NCI-H1436 treated with DMSO at 0.1 percent for 48 hours (cell line): ENCODE measurements around the gene ZNF219.

ENCODE experiments used
- DNase-seq: peaks from one replicate; lab custom pipeline; 2025; lab: John Stamatoyannopoulos, UW

The ZNF219 gene

DNA sequence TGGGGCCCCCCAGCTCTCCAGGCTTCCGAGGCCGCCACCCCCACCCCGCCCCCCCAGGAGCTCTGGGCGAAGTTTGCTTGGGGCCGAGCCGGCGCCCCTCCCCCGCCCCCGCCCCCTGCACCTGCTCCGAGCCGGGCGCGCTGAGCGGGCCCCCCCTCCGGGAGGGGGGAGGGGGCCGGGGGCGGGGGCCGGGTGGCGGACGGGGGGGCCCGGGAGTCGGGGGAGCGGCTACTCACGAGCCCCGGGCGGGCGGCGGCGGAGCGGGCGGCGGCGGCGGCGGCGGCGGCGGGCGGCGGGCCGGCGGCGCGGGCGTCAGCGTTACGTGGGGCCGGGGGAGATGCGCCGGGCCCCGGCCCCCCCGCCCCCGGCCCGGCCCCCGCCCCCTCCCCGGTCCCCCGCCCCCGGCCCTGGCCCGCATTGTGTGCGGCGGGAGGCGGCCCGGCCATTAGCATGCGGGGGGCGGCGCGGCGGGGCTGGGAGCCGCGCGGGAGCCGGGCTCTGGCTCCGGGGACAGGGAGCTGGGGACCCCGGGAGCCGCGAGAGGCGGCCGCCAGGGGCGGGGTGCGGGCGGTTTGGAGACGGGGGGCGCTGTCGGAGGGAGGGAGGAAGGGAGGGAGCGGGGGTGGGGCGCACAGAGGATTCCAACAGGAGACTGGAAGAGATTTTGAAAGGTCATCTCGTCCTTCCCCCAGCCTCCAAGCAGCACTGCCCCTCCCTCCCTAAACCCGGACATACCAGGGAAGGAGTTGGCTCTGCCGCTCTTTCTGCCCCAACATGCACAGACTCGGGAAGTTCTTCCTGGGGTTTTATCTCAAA, at the start of gene ZNF219:
Gene ZNF219, minus strand, starts transcription at position 580 of the 816 bp plus-strand sequence. CDS start 5,064 bp downstream, outside the sequence.
- no peak for DNase-seq

DNA sequence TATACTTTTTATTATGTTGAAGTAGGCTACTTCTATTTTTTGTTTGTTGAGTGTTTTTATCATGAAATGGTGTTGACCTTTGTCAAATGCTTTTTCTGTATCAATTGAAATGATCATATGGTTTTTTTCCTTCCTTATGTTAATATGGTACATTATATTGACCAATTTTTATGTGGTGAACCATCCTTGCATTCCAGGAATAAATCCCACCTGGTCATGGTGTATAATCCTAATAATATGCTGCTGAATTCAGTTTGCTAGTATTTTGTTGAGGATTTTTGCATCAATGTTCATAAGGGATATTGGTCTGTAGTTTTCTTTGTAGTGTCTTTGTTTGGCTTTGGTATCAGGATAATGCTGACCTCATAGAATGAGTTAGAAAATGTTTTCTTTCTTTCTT, 47.0 kb upstream of the ZNF219 start:
- no peak for DNase-seq

DNA sequence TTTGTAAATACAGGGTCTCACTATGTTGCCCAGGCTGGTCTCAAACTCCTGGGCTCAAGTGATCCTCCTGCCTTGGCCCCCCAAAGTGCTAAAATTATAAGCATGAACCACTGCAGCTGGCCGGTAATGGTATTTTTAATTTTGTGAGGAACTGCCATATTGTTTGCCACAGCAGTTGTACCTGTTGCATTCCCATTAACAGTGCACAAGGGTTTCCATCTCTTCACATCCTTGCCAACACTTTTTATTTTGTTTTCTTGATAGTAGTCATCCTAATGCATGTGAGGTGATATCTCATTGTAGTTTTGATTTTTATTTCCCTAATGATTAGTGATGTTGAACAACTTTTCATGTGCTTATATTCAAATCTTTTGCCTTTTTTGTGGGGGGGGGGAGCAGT, 43.9 kb upstream of the ZNF219 start:
- no peak for DNase-seq

DNA sequence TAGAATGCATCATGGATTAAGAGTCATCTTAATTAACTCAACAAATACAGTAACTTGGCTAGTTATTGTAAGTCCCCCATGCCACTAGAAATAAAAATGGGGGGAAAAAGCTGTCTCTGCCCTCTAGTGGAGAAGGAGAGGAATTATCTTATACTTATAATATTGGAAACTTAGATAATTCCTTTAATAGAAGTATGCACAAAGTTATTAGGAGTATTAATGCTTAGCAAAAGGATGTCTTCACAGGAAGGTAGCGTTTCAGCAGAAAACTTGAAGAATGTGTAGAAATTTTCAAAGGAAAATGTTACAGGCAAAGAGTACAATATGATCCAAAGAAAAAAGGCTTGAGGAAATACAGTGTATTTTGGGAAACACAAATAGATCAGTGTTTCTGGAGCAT, 37.6 kb upstream of the ZNF219 start:
- no peak for DNase-seq

DNA sequence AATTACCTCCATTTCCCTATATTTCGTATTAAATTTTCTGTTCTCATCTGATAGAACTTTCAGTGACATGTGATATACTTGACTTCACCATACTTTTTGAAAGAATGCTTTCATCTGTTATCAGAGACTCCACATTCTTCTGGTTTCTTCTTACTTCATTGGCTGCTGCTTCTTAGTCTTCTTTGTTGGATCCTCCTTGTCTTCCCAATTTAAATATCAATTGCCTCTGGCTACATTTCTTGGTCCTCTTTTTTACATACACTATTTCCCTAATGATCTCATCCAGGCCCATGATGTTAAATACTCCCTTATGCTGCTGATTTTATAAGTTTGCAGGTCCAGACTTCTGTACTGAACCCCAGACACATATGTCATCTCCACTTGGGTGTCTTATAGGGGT, 35.4 kb upstream of the ZNF219 start:
- no peak for DNase-seq

DNA sequence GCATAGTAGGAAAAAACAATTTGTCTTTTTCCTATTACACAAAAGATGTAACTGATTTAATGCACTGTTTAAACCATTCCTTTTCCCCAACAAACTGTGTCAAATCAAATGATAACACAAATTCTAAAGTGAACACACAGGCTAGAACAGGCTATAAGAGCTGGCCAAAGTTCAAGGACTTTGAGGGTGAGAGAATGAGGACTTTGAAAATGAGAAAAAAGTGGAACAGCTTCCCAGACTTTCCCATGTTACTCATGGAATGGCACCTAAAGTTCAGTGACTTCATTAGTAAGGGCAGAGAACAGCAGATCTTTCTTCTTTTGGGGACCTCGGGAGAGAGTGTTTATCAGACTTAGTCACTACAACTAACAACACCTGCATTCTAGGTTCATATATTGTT, 25.0 kb upstream of the ZNF219 start:
- no peak for DNase-seq

DNA sequence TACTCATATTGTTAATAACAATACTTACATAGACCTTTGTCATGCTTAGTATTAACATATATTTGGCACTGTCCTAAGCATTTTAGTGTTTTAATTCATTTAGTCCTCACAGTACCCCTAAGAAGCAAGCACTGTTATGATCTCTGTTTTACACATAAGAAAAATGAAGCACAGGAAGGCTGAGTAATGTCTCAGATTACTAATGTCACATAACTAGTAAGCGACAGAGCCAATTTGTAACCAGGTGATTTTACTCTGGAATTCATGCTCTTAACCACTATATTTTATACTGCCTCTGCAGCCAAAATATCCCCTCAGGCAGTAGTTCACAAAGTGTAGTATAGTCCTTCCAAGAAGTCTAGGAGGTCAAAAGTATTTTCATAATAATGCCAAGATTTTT, 22.7 kb upstream of the ZNF219 start:
- DNase-seq, result no peak

DNA sequence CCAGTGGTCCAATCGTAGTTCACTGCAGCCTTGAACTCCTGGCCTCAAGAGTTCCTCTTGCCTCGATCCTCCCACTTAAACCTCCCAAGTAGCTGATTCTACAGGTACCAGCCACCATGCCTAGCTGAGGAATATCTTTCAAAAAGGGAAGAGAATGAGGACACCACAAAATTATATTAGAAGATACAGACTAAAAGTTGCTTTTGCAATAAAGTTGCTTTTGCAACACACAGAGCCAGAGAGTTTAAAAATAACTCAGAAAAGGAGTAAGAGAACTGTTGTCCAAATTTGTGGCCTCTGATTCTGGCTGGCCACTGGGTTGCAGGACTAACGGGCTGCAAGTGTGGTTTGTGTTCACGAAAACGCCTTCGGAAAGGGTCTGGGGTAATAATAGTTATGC, 22.2 kb upstream of the ZNF219 start:
- DNase-seq, result no peak

DNA sequence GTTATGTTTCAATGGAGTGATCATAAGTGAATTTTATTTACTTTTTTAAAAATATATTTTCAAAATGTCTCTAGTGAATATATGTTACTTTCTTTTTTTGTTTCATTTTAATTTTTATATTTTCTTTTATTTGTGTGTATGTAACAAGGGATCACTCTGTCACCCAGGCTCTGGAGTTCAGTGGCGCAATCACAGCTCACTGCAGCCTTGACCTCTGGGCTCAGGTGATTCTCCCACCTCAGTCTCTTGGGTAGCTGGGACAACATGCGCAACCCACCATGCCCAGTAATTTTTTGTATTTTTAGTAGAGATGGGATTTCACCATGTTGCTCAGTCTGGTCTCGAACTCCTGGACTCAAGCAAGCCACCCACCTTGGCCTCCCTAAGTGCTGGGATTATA, 20.5 kb upstream of the ZNF219 start:
- DNase-seq, result no peak

DNA sequence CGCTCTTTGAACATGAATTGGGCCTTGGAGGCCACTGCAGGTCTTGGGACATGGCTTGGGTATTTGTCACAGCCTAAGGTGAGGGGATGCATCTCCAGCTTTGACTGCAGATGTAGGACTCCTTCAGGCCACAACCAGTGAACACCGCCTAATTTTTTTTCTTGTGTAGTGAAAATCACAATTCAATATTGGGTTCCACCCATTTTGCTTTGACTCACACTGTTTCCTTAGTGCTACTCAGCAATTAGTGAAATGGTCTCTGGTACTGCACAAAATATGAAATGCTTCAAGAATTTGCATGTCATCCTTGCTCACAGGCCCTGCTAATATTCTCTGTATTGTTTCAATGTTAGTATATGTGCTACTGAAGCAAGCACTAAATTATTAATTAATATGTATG, 14.9 kb upstream of the ZNF219 start:
- DNase-seq, result no peak

DNA sequence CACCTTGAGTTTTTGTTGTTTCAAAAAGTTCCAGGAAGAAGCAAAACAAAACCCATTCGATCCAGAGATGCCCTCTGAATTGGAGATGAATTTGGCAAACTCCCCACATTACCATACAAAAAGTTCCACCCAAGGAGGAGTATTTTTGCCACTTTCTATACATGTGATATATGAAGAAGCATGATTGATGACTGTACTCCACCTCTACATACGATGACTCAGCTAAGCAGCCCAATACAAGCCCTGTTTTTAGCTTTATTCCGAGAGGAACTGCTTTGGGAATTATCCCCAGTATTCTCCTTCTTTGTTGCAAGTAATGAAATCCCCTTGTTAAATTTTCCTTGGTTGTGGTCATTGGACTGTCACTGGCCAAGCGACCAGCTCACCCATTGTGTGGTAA, 13.8 kb upstream of the ZNF219 start:
- no peak for DNase-seq

DNA sequence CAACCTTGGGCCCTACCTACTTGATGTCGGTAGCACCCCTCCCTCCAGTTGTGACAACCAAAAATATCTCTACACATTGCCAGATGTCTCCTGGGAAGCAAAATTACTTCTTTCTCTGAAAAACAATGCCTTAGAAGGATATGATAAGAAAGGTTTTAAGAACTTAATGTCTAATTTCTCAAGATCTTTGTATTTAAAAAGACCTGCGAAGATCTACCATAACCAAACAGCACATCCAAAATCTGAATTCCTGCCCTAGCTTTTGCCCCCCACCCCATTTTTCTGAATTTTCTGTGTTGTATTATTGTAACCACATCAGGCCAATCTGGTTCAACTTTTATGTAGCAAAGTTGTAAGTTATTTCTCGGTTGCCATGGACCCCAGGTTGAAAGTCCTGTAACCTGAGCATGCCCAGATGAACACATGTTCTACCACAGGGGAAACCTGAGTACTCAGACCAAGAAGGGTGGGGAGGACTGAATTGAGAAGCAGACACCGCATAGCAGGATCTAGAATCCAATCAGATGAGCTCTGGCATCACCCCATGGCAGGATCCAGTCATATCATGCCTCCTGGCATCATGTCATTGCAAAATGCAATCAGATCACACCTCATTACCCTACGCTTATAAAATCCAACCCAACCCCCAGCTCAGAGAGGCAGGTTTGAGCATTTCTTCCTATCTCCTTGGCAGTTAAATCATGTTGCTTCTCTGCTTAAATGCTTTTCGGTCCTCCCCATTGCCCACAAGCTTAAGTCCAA, 11.1 kb upstream of the ZNF219 start:
- DNase-seq, result peak; percentile 45

DNA sequence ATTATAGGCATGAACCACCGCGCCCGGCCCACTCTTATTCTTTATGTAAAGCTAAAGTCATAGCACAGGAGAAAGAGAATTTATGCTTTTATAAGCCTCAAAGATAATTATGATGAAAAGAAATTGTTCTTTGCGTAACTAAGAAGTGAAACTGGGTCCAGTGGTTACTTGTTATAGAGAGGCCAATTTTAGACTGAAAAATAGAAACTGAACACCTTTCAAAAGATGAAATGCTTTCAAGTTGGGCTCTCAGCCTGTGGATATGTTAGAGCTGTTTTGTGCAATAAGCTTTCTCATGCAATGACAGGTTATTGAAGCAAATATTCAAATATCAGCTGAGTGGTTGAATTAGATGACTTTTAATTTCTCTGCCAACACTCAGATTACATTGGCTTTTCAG, 10.3 kb upstream of the ZNF219 start:
- DNase-seq, result no peak

DNA sequence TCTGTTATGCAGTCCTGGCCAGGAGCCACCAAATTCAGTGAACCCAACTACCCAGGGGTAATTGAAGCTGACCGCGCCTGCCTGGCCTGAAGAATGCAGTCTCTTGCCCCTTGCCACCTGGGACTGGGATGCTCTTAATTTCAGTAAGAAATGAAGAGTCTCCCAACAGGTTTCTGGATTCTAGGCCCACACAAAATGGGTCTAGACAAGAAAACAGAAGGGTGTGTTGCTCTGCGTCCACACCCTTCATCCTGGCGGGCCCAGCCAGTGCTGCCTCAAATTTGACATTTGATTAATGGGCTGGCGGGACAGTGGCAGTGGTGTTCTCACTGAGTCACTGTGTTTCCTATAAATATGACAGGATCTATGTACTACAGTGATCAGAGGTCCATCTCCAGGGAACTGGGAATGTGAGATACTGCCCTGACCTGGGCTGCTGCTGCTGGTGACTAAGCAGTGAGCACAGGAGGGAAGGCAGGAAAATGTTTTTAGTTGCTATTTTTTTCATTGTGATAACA, 8.9 kb upstream of the ZNF219 start:
- no peak for DNase-seq

DNA sequence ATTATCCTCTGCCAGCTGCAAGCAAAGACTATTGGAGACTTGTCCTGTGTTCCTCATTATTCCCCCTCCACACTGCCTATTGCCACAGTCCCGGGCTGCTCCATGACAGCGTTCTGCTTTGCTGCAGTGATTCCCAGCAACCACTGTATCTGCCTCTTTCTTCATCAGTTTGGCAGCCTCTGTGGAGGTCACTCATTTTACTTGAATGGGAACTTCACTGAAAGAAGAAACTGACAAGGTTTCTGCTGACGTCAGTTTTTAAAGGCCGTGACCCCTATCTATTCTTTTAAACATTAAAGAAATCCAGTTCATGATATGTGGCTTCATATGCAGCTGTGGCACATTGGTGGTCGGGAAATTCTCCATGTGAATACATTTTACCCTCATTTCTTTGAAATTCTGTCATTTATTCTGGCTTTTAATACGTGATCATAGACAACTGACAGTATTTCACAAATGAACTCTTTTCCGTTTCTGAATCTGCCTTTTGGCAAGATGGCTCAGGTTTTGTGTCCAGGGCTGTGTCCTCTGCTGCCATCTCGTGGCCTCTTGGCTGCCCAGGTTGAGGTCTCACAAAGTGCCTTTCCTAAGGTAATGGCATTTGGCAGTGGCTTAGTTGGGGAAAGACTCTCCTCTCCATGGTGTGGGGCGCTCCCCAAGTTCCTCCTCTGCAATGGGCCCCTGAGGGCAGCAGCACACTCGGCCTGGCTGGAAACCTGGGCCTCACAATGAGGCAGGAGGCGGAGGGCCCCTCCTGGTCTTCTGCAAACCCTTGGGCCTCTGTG, 8.2 kb upstream of the ZNF219 start:
- peak; percentile 29 for DNase-seq

DNA sequence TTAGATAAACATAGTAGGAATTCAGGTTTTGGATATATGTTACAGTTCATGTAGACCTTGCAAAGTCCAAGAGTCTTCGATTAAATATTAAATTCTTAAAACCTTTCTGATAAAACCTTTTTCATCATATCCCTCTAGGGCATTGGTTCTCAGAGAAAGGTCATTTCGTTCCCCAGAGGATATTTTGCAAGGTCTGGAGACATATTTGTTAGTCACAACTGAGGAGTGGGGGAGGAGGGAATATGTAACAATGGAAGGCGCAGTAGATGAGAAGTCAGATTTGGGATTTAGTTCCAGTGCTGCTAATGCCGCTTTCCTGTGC, 7.7 kb upstream of the ZNF219 start:
- DNase-seq, result no peak

DNA sequence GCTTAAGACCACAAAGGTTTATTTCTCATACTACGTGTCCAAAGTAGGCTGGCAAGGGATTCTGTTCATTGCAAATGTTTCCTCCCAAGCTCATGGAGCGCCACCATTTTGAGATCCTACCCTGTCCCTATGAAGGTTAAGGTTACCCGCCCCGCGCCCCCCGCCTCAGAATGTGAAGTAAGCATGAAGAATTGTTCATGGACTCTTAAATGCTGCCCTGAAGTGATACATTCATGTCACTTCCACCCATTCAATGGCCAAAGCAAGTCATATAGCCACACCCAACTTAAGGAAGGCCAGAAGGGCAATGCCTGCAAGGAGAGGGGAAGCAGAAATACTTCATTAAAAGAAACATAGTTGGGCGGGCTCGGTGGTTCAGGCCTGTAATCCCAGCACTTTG, 6.6 kb upstream of the ZNF219 start:
- DNase-seq, result no peak

DNA sequence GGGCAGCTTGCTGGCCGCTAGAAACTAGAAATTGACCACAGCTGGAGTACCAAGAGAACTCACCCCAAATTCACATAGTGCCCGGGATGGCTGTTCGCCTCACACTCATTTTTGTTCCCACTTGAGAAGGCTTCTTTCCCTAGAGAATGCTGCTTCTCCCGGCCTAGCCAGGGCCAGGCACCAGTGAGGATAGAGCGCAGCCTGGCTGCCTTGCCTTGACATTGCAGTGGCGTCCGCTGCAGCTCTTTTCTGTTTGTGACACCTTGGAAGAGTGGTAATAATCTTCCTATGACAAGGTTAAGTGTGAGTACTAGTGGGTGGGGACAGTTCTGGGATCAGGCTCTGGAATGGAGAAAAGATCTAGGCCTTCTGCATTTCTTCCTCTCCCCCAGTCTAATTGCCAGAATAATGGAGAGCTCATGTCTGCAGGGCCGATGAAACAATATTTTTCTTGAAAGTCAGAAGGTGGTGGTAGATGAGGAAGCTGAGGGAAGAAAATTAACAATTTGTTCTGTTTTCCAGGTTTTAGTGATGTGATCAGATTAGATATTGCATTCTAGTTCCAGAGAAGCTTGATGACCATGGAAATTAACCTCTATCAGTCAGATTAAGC, 6.1 kb upstream of the ZNF219 start:
- peak; percentile 64 for DNase-seq

DNA sequence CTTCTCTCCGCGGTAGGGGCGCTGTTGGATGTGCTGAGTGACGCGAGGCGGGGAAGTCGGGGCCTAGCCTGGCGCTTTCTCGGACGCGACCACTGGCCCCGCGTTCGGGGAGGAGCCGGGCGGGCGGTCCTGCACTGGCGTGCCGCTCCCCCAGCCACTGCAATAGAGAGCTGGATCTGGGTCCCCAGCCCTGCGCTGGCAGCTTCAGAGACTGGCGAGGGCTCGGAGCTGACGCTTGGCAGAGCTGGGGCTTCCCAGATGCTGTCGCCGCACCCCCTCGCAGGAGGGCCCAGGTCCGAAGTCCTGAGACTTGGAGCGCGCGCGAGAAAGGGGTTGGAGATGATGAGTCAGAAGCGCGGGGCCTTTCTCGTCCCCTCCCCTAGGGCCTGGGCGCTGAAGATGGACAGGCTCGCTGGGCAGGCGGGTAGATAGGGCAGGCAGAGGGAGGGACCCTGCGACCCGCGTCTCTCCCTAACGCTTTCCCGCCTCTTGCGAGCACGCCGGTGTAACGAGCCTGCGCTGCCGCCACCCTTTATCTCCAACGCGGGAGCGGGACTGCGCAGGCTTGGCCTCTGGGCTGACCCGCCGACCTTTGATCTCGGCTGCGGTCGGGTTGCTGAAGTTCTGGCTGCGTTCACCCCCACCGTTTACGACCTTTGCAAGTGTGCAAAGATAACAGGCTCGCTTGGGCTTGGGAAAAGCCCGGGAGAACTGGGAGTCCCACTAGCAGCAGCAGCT, 5.4 kb upstream of the ZNF219 start:
- peak; percentile 78 for DNase-seq

DNA sequence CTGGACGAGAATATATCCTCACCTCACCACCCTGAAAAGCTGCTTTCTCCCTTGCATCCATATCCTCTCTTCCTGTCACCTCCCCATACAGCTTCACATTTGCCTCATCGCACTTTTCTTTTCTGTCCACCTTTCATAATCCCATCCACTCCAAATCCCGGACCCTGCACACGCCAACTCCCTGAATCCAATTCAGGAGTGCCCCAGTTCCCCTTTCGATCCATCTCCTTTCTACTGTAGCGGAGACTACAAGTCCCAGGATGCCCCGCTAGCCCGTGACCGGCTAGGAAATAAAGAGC, 4.9 kb upstream of the ZNF219 start:
- peak; percentile 77 for DNase-seq

DNA sequence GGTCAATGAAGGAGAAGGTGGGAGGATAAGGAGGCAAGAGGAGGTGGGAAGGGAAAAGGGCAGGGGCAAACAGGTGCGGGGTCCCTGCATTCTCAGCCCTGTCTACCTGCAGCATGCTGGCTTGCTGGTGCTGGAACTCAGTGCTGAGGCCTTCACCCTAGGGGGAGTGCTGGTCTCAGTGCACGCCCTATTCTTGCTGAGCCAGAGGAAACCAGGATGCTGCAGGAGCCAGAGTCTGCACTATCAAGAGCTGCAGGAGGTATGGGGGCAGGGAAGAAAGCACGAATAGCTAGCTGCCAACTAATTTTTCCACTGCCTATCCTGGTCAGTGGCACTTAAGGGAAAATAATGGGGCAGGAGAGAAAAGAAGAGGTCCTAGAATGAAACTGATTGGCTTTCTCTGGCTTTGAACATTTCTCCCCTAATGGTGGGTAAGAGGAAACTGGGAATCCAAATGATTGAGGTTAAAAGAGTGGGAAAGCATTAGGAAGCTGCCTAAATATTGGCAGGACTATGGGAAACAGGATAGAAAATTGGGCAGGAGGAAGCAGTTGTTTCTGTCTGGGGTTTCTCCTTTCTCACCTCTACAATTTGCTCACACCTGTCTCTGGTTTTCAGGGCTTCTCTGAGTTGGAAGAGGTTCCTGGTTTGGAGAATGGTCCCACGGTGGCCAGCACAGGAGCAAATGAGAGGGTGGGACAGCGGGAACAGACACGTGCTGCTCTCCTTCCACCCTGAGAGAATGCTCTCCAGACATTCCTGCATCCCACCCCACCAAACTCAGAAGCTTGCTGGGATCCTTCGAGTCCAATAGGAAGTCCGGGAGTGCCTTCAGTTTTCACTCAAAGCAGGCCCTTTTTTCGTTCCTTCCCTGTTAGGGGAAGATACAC, 4.3 kb upstream of the ZNF219 start:
- DNase-seq, result no peak
